Measurements from ENCODE around the gene GPC5. TPM values are rescaled to one million over a fixed set of nuclear protein-coding genes. Genes with fewer than 3 reads are reported as not detected.

GPC5 gene
- total and polyA plus RNA-seq, 2 of the 13 experiments (the other 11 are each of a cell fraction or from before 2014, with no cell fraction given): 0.02 to 0.07 TPM

DNA sequence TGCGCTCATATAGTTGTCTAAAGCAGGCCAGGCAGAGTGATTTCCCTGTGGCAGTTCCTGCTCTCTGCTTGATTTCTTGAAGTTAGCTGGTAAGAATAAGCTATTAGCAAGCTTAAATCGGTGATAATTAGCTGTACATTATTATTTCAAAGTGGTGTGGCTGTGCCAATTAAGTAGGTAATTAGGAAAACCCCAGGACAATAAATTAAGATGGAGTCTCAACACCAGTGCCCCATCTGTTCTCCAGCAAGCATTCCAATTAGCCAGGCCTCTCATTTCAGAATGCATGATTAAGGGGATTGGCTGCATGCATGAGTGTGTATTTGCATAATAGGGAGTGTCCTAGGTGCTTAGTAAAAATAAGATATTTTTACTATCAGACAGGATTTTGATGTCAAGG, 342.3 kb downstream of the GPC5 start:
- CTCF ChIA-PET (ENCODE audit: low intra/inter-chr PET ratio, low total read pairs): no interaction called here
- TF ChIP-seq ZNF704 (CRISPR knock-in tag; IDR thresholded peaks at IDR 0.05; ENCODE audit: borderline replicate concordance) (no peak), JDP2 (CRISPR knock-in tag; IDR thresholded peaks at IDR 0.05; ENCODE audit: borderline replicate concordance) (no peak), SATB2 (CRISPR knock-in tag; IDR thresholded peaks at IDR 0.05) (no peak), DMAP1 (CRISPR knock-in tag; IDR thresholded peaks at IDR 0.05) (no peak), ZNF674 (CRISPR knock-in tag; IDR thresholded peaks at IDR 0.05; ENCODE audit: low read depth) (no peak), MLX (CRISPR knock-in tag; IDR thresholded peaks at IDR 0.05) (no peak), ZBTB25 (CRISPR knock-in tag; IDR thresholded peaks at IDR 0.05) (no peak), ZSCAN25 (CRISPR knock-in tag; IDR thresholded peaks at IDR 0.05) (no peak), MIXL1 (CRISPR knock-in tag; IDR thresholded peaks at IDR 0.05) (no peak), FOXC1 (CRISPR knock-in tag; IDR thresholded peaks at IDR 0.05; ENCODE audit: borderline replicate concordance) (no peak), ZNF318 (CRISPR knock-in tag; IDR thresholded peaks at IDR 0.05) (no peak), ZFP37 (CRISPR knock-in tag; IDR thresholded peaks at IDR 0.05; ENCODE audit: borderline replicate concordance) (no peak), POLR2AphosphoS5 (IDR thresholded peaks at IDR 0.05; ENCODE audit: low read depth, low read length) (no peak)
- TF ChIP-seq, protein P1, sequence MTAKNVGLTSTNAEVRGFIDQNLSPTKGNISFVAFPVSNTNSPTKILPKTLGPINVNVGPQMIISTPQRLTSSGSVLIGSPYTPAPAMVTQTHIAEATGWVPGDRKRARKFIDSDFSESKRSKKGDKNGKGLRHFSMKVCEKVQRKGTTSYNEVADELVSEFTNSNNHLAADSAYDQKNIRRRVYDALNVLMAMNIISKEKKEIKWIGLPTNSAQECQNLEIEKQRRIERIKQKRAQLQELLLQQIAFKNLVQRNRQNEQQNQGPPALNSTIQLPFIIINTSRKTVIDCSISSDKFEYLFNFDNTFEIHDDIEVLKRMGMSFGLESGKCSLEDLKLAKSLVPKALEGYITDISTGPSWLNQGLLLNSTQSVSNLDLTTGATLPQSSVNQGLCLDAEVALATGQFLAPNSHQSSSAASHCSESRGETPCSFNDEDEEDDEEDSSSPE (CRISPR knock-in tag; IDR thresholded peaks at IDR 0.05): no peak

More for the DNA sequence above, 342.3 kb downstream of the GPC5 start:
- ATAC-seq: no peak
- intact Hi-C loops (cut with micrococcal nuclease; ENCODE audit: unreplicated experiment) (no loop called here), in situ Hi-C loops (cut with HindIII; ENCODE audit: extremely low pct_ligation_motif_present, low pct_unique_long_range_greater_than_20kb) (no loop called here)
- no TSS peak for BruUV-seq (replicated peaks)
- Histone ChIP-seq H3K36me3 (replicated peaks in 1 of 2; ENCODE audit: control insufficient read depth in 1 of 2, insufficient read depth in 2 of 2, low read length in 2 of 2) (no peaks in the 10 kb centered on the region), H3K79me2 (ENCODE audit: insufficient read depth, low read length) (no peaks in the 10 kb centered on the region), H3K4me1 (ENCODE audit: insufficient read depth, low read length) (no peaks in the 10 kb centered on the region), H3K4me2 (ENCODE audit: low read depth, low read length) (no peak overlapping the region), H3K4me3 (replicated peaks in 1 of 3; ENCODE audit: insufficient read depth in 1 of 3, low read depth in 2 of 3, low read length in 3 of 3) (no peak overlapping the region), H3K9me3 (ENCODE audit: low read length) (no peaks in the 10 kb centered on the region), H2AFZ (ENCODE audit: low read length) (no peak overlapping the region), H3K9ac (ENCODE audit: insufficient read depth, low read depth, low read length) (no peak overlapping the region), H4K20me1 (ENCODE audit: insufficient read depth, low read length) (no peaks in the 10 kb centered on the region), H3K27me3 (ENCODE audit: control insufficient read depth in 1 of 2, insufficient read depth in 2 of 2, low read length in 2 of 2) (no peaks in the 10 kb centered on the region; a peak in 1 of 5 replicates), H3K27ac (ENCODE audit: extremely low read length, insufficient read depth, low read length) (no peak overlapping the region)
- FAIRE-seq: no peak
- 0% methylated on average over 1 of the region's 2 CpGs for WGBS (ENCODE audit: low lambda C conversion rate)
- DNase-seq (ENCODE audit: low spot score): no peak
- POLR2A ChIA-PET: no interaction called here

All from HepG2 (cell line).